Gastroesophageal sphincter (tissue), 3 donors: ENCODE measurements around the gene PPM1H.

ENCODE experiments used
- CTCF ChIP-seq, 4 experiments: fragments of 200-600 bp in 2 of 4; fragments of 450-650 bp in 2 of 4; sonication (generic) in 1 of 4; IDR thresholded peaks; one replicate each; pipeline ENCODE4 v1.5.1; 2017 to 2019; ENCODE audit warnings: antibody characterized with exemption in 4 of 4, mild to moderate bottlenecking in 2 of 4, moderate library complexity in 2 of 4
- POLR2A ChIP-seq, 2 donors: fragments of 450-650 bp; IDR thresholded peaks; one replicate each; pipeline ENCODE4 v1.6.1; 2017; ENCODE audit warnings: antibody characterized with exemption in 2 of 2, mild to moderate bottlenecking in 2 of 2, moderate library complexity in 1 of 2
- POLR2AphosphoS5 ChIP-seq: sonication (generic); formaldehyde crosslinking; IDR thresholded peaks from one replicate; pipeline ENCODE4 v1.6.1; 2017; ENCODE audit warnings: antibody characterized with exemption

DNA sequence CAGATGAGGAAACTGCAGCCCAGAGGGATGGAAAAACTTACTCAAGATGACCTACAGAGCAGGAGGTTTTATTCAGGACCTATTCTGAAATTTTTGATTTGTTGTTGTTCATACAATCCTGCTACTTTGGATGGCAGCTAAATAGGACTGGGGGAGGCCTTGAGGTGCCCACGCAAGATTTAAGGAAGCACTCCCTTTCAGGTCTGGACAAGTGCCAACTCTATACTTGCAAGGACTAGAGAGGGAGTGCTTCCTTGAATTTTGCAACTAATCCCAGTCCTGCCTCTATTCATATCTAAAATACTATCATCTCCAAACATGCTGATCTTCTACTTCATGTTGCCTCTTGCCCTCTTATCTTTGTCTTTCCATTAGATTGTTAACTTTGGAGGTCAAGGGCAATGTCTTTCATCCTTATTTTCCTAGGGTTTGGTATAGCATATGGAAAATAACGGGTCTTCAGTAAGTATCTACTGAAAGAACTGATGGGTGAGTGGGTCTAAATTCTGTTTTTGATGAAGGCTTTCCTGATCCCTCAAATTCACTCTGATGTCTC lies 28.6 kb upstream of the PPM1H start:
- TF ChIP-seq CTCF (IDR thresholded peaks at IDR 0.05) (no peak), POLR2AphosphoS5 (no peak), POLR2A (IDR thresholded peaks at IDR 0.05) (no peak)
